Activated CD8-positive, alpha-beta memory T cell treated with anti-CD3 and anti-CD28 coated beads for 4 hours (primary cell): ENCODE data around the gene WNT1.

ENCODE experiments used
- DNase-seq, 2 donors: peaks; one replicate each; pipeline ENCODE4 v3.0.0-alpha.2; 2020; ENCODE audit warnings: low read depth in 2 of 2

The WNT1 gene

GRCh38 chr12:49000346-49000745, 22.2 kb downstream of the WNT1 start:
- no peak for DNase-seq

- no peak for DNase-seq
These were observed 30.8 kb downstream of the WNT1 start for GRCh38 chr12:49008943-49009342.

- DNase-seq = no peak
These were observed 32.1 kb downstream of the WNT1 start for GRCh38 chr12:49010092-49010668.

- DNase-seq = no peak
These were observed 34.6 kb downstream of the WNT1 start for GRCh38 chr12:49012739-49013138.

GRCh38 chr12:49013428-49013827, 35.3 kb downstream of the WNT1 start:
- no peak for DNase-seq

- no peak for DNase-seq
These were observed 36.4 kb downstream of the WNT1 start for GRCh38 chr12:49014547-49014946.

- DNase-seq = no peak
These were observed 37.1 kb downstream of the WNT1 start for GRCh38 chr12:49015196-49015595.

GRCh38 chr12:49017891-49018260, 39.8 kb downstream of the WNT1 start:
- DNase-seq = no peak

- peak; percentile 91 to 94 for DNase-seq
These were observed 40.4 kb downstream of the WNT1 start, which contains the start of gene PRKAG1 for GRCh38 chr12:49018261-49019119. Gene PRKAG1 (minus strand): TSS chr12:49018776. CDS start chr12:49018740, 36 bp downstream.

GRCh38 chr12:49019120-49019430, 41.0 kb downstream of the WNT1 start:
- DNase-seq = no peak

- no peak for DNase-seq
These were observed 41.6 kb downstream of the WNT1 start for GRCh38 chr12:49019443-49020324.

GRCh38 chr12:49020441-49020840, 42.3 kb downstream of the WNT1 start:
- DNase-seq = no peak

- no peak for DNase-seq
These were observed 43.3 kb downstream of the WNT1 start for GRCh38 chr12:49021292-49021915.

GRCh38 chr12:49022558-49023178, 44.5 kb downstream of the WNT1 start:
- DNase-seq = no peak

- no peak for DNase-seq
These were observed 45.7 kb downstream of the WNT1 start for GRCh38 chr12:49023812-49024211.

- no peak for DNase-seq
These were observed 46.4 kb downstream of the WNT1 start for GRCh38 chr12:49024543-49024942.

- DNase-seq = no peak
These were observed 47.3 kb downstream of the WNT1 start for GRCh38 chr12:49025463-49025862.

- no peak for DNase-seq
These were observed 48.0 kb downstream of the WNT1 start for GRCh38 chr12:49026101-49026500.

- DNase-seq = no peak
These were observed 48.8 kb downstream of the WNT1 start for GRCh38 chr12:49026678-49027480.

- no peak for DNase-seq
These were observed 49.9 kb downstream of the WNT1 start for GRCh38 chr12:49027846-49028555.
